Epithelial cell of proximal tubule (primary cell): Measurements from ENCODE around the gene ALS2CL. TPM values are rescaled to one million over a fixed set of nuclear protein-coding genes. Genes with fewer than 3 reads are reported as not detected.
"Not testable (repeated sequence)": the region's sequence is repeated elsewhere in the genome, so short reads cannot be mapped to it uniquely, and the experiment has no call there.

ENCODE experiments used
- DNase-seq: peaks from one replicate; pipeline ENCODE4 v3.0.0-alpha.2; 2011; ENCODE audit warnings: low read depth
- H3K4me3 ChIP-seq: 2 replicates; pipeline ENCODE4 v1.5.1; 2011; ENCODE audit warnings: low read depth, mild to moderate bottlenecking, low read length
- total RNA-seq: library from RNA; depleted of rRNA; stranded (reverse); fragments of >200 nt; gene quantifications from 2 replicates; pipeline ENCODE4 v1.2.3, GENCODE V29; 2015
- TF ChIP-seq, protein P1 (sequence below): conservative IDR thresholded peaks from 2 replicates; pipeline ENCODE4 v1.5.1; 2012; ENCODE audit warnings: low read depth, mild to moderate bottlenecking, low read length

ALS2CL gene
- total RNA-seq, 1 donor from 2014 or later = 17.8 TPM

DNA sequence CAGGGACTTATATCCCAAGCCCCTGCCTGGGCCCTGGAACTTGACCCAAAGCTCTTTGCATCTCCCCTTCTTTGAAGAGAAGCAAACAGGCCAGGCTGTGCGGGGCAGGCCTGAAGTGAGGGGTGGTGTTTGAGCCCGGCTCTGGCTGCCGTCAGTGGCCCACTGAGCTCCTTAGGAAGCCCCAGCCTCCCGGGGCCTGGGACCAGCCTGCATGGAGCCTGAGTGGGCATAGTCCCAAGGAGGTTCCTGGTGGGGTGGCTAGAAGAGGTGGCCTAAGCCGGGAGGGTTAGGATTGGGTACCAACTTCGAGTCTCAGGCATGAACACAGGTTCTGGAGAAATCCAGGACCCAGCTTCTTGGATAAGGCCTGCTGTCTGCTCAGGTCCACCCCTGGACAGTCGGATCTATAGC lies 14.1 kb upstream of the ALS2CL start:
- no peak for DNase-seq
- no peak overlapping the region for H3K4me3 ChIP-seq
- TF ChIP-seq, protein P1, sequence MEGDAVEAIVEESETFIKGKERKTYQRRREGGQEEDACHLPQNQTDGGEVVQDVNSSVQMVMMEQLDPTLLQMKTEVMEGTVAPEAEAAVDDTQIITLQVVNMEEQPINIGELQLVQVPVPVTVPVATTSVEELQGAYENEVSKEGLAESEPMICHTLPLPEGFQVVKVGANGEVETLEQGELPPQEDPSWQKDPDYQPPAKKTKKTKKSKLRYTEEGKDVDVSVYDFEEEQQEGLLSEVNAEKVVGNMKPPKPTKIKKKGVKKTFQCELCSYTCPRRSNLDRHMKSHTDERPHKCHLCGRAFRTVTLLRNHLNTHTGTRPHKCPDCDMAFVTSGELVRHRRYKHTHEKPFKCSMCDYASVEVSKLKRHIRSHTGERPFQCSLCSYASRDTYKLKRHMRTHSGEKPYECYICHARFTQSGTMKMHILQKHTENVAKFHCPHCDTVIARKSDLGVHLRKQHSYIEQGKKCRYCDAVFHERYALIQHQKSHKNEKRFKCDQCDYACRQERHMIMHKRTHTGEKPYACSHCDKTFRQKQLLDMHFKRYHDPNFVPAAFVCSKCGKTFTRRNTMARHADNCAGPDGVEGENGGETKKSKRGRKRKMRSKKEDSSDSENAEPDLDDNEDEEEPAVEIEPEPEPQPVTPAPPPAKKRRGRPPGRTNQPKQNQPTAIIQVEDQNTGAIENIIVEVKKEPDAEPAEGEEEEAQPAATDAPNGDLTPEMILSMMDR = no peak

DNA sequence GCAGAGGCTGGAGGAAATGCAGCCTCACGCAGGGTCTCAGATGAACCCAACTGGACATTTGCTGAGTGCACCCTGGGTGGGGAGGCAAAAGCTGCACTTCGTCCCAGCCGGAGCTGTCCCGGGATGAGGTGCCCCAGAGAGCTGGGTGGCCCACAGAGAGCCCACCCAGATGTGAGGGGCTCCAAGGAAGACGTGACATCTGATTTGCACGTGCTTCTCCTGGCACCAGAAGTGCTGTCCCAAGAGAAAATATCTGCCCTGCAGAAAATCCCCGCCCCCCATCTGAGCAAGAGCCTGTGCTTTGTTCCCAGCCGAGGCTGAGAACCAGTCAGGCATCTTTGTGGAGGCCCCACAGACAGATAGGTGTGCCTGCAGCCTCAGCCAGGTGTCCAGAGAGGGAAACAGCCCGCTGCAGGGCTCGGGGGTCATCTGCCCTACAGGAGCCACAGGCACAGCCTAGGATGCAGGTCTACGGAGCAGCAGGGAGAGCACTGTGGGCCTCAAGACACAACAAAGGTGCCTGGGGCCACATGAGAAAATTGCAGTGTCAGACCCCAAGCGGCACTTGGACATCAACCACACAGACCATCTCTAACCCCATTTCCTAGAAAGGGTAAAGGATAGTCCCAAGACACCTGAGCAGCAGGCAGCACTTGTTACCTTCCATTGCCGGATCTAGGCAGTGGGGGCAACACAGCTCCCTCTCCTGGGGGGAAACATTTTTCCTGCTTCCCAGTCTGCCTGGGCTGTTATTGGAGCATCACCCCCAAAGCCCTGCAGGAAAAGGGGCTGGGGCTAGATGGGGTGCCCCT lies 13.5 kb upstream of the ALS2CL start:
- no peak for DNase-seq
- TF ChIP-seq, protein P1 = no peak
- H3K4me3 ChIP-seq = no peak overlapping the region

DNA sequence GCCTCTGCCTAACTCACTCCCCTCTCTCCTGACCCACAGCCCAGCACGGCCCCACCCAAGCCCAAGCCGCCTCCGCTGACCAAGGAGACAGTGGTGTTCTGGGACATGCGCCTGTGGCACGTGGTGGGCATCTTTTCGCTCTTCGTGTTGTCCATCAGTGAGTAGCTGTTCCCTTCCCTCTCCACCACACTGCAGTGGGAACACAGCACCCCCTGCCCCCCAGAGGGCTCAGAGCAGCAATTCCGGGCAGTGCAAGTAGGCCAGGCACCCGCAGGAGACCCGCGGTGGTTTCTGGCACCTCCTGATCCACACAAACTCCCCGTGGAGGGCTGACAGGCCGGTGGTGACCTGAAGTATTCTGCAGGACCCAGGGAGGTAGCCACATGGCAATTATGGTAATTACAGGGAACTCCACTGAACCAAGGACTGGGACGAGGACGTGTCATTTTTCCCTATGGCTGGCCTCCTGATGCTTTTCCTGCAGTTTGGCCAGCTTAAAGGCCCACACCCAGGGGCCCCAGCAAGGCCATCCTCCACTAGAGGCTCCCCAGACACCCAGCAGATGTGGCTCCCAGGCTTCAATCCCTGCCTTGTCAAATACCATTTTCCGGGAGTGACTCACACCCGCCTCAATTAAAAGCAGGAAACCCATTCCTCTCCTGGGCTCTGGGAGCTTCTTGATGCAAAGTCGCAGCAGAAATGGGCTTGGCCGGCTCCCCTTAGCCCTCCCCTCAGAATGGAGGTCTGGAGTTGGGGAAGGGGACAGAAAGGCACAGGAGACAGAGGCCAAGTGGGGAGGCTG lies 12.5 kb upstream of the ALS2CL start:
- DNase-seq = no peak

GRCh38 chr3:46705022-46705530 lies 11.6 kb upstream of the ALS2CL start:
- no peak for DNase-seq
- no peak overlapping the region for H3K4me3 ChIP-seq
- TF ChIP-seq, protein P1 = peak; percentile 94

More for the DNA sequence above, 12.5 kb upstream of the ALS2CL start:
- no peak overlapping the region for H3K4me3 ChIP-seq
- TF ChIP-seq, protein P1 = no peak

DNA sequence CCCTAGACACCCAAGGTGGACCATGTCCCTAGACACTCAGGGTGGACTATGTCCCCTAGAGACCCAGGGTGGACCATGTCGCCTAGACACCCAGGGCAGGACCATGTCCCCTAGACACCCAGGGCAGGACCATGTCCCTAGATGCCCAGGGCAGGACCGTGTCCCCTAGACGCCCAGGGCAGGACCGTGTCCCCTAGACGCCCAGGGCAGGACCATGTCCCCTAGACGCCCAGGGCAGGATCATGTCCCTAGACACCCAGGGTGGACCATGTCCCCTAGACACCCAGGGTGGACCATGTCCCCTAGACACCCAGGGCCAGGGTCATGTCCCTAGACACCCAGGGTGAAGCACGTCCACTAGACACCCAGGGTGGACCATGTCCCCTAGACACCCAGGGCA lies 10.9 kb upstream of the ALS2CL start:
- not testable (repeated sequence) for H3K4me3 ChIP-seq, DNase-seq

- DNase-seq = no peak
- no peak overlapping the region for H3K4me3 ChIP-seq
- TF ChIP-seq, protein P1 = no peak
These were observed 9.6 kb upstream of the ALS2CL start for GRCh38 chr3:46703013-46703520.
